ENCODE measurements around the gene WDR70. TPM values are rescaled to one million over a fixed set of nuclear protein-coding genes. Genes with fewer than 3 reads are reported as not detected.

The WDR70 gene
- total and polyA plus RNA-seq, 10 of the 15 experiments (the other 5 are each of a cell fraction or from before 2014, with no cell fraction given): 10.9 to 33.6 (median 29.1) TPM

- intact Hi-C loops (cut with micrococcal nuclease; ENCODE audit: unreplicated experiment): loop anchor here (10.0 kb wide), 2 partner anchors 197 to 307 kb away; no protein-coding TSS in a partner anchor
- POLR2A ChIA-PET: interaction anchor here (0.6 kb wide), 2 partner anchors 84 to 231 kb away, joined by 5 to 6 read pairs; no protein-coding TSS in a partner anchor
- in situ Hi-C loops (cut with MboI): loop anchor here (10.0 kb wide), 1 partner anchor 777 kb away; no protein-coding TSS in a partner anchor
- Histone ChIP-seq H4K20me1 (ENCODE audit: control insufficient read depth, insufficient read depth) (no peaks in the 10 kb centered on the region), H3K79me2 (ENCODE audit: control insufficient read depth, insufficient read depth, low read length) (no peaks in the 10 kb centered on the region), H3K4me1 (ENCODE audit: control insufficient read depth, insufficient read depth, low read length) (no peaks in the 10 kb centered on the region), H3K9me3 (replicated peaks; ENCODE audit: control insufficient read depth, insufficient read depth, low read length) (no peaks in the 10 kb centered on the region), H3K27ac (ENCODE audit: control insufficient read depth, insufficient read depth) (no peak overlapping the region), H3K4me3 (no peak overlapping the region), H3K4me2 (ENCODE audit: control insufficient read depth, insufficient read depth) (no peak overlapping the region), H3K27me3 (replicated peaks in 1 of 2; ENCODE audit: control insufficient read depth in 2 of 2, insufficient read depth in 2 of 2, low read length in 1 of 2) (no peaks in the 10 kb centered on the region), H3K36me3 (ENCODE audit: control insufficient read depth in 2 of 2, insufficient read depth in 2 of 2, low read length in 1 of 2) (no peaks in the 10 kb centered on the region; a peak in 1 of 4 replicates), H2AFZ (ENCODE audit: control insufficient read depth, low read depth, low read length) (no peak overlapping the region), H3K9ac (ENCODE audit: control insufficient read depth, insufficient read depth, low read length) (no peak overlapping the region)
- DNase-seq (ENCODE audit: low read depth, low spot score) (no peak), FAIRE-seq (no peak), ATAC-seq (no peak)
- 77% methylated on average over 9 of the region's 9 CpGs for whole genome bisulfite sequencing (ENCODE audit: insufficient coverage, insufficient replicate concordance, low lambda C conversion rate, missing lambda C conversion rate)
- CTCF ChIA-PET: no interaction called here
- BruUV-seq (replicated peaks): no TSS peak
- RAD21 ChIA-PET (ENCODE audit: unreplicated experiment): no interaction called here
- SMC1A ChIA-PET (ENCODE audit: uncharacterized antibody, unreplicated experiment): interaction anchor here (0.6 to 1.4 kb wide), 2 partner anchors 11 to 13 kb away, joined by 3 to 4 read pairs; no protein-coding TSS in a partner anchor
- TF ChIP-seq DPF2 (IDR thresholded peaks at IDR 0.05) (no peak), SKIL (IDR thresholded peaks at IDR 0.05; ENCODE audit: low read depth, poor library complexity, severe bottlenecking) (no peak), MYC (IDR thresholded peaks at IDR 0.05; ENCODE audit: insufficient read depth, insufficient read length, insufficient replicate concordance, low read length, severe bottlenecking) (no peak), ZBED1 (IDR thresholded peaks at IDR 0.05; ENCODE audit: borderline replicate concordance) (no peak), KAT2A (conservative IDR thresholded peaks at IDR 0.05; ENCODE audit: control insufficient read depth, low read depth, low read length) (no peak), SMAD1 (IDR thresholded peaks at IDR 0.05; ENCODE audit: low read depth, partially characterized antibody) (no peak), ELK1 (IDR thresholded peaks at IDR 0.05; ENCODE audit: low read depth, low read length) (no peak), RFX5 (IDR thresholded peaks at IDR 0.05; ENCODE audit: low read depth, low read length) (no peak), ZNF687 (IDR thresholded peaks at IDR 0.05) (no peak), SMARCA5 (IDR thresholded peaks at IDR 0.05) (no peak), E4F1 (IDR thresholded peaks at IDR 0.05; ENCODE audit: borderline replicate concordance, partially characterized antibody) (no peak), RCOR1 (conservative IDR thresholded peaks at IDR 0.05; ENCODE audit: low read depth, low read length) (no peak), FOS (IDR thresholded peaks at IDR 0.05; ENCODE audit: borderline replicate concordance, extremely low read depth, insufficient read length) (no peak)
Measured at GRCh38 chr5:37417347-37417746, 38.2 kb downstream of the WDR70 start.

All from GM12878 (cell line).